ENCODE data around the gene SYT9. TPM values are rescaled to one million over a fixed set of nuclear protein-coding genes. Genes with fewer than 3 reads are reported as not detected.

SYT9 gene
- total and polyA plus RNA-seq, 2 of the 4 experiments (the other 2 are of a cell fraction), result not detected

DNA sequence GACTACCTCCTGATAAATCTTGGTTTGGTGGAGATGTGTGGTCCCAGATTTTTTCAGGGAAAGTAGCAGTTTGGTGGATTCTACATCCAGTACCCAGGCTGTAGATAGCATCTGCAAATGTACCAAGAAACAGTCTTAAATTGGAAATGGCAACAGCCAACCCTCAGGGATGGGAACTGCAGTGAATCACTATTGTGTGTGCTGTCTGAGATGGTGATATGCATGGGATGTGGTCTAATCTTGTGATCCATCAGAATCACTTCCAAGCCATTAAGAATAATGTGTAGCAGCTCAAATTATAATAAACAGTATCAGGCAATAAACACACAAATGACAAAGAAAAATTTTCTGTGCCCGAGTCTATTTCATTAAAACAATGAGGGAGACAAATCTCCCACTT lies 237.0 kb downstream of the SYT9 start:
- ChIA-PET POLR2A (ENCODE audit: unreplicated experiment) (no interaction called here), CTCF (no interaction called here)
- no peak overlapping the region for H3K14ac ChIP-seq (replicated peaks; ENCODE audit: low read depth, low read length)
- no peak overlapping the region for H2AK5ac ChIP-seq (ENCODE audit: low read depth, low read length)
- ATAC-seq (ENCODE audit: low read depth), result no peak
- H3K23ac ChIP-seq (ENCODE audit: low read depth, low read length), result no peak overlapping the region
- in situ Hi-C loops (cut with MboI; ENCODE audit: low sequenced_read_pairs), result no loop called here
- no peak overlapping the region for H2BK15ac ChIP-seq (ENCODE audit: low read depth, low read length)
- no peak overlapping the region for H3K27ac ChIP-seq (ENCODE audit: insufficient read depth, low read length)
- no peaks in the 10 kb centered on the region for H3K9me3 ChIP-seq (ENCODE audit: control insufficient read depth, insufficient read depth, low read length)
- H2AK9ac ChIP-seq (replicated peaks; ENCODE audit: low read depth, low read length, poor library complexity), result no peak overlapping the region
- dilution Hi-C loops (cut with HindIII; ENCODE audit: low sequenced_read_pairs, unreplicated experiment), result no loop called here
- no peaks in the 10 kb centered on the region for H3K9me1 ChIP-seq (ENCODE audit: insufficient read depth, low read length)
- no peaks in the 10 kb centered on the region for H4K20me1 ChIP-seq (ENCODE audit: insufficient read depth, low read length)
- peaks cover 3% of the 10 kb centered on the region; the same call in 1 of the 2 replicates for H3K27me3 ChIP-seq (ENCODE audit: control insufficient read depth, insufficient read depth, low read length)
- BruUV-seq (replicated peaks), result no TSS peak
- H3K18ac ChIP-seq (ENCODE audit: low read depth, low read length), result no peak overlapping the region
- H3K4me3 ChIP-seq (ENCODE audit: insufficient read depth, low read depth, low read length), result no peak overlapping the region
- H2AFZ ChIP-seq (replicated peaks; ENCODE audit: low read length, poor library complexity), result no peak overlapping the region
- H3K4ac ChIP-seq (ENCODE audit: low read depth, low read length), result no peak overlapping the region
- no peak overlapping the region for H2BK20ac ChIP-seq (ENCODE audit: low read depth, low read length)
- H2BK120ac ChIP-seq (ENCODE audit: low read depth, low read length), result no peak overlapping the region
- H3K36me3 ChIP-seq (ENCODE audit: control insufficient read depth, insufficient read depth, low read length), result no peaks in the 10 kb centered on the region
- WGBS, 2 experiments (ENCODE audit: extremely low coverage in 2 of 2, insufficient read length in 1 of 2), result no CpG with 5 or more reads among the region's 1 CpG
- no peaks in the 10 kb centered on the region for H3K4me1 ChIP-seq (ENCODE audit: control insufficient read depth, insufficient read depth, low read length)
- H4K5ac ChIP-seq (ENCODE audit: low read depth, low read length), result no peak overlapping the region
- no peak overlapping the region for H4K91ac ChIP-seq (ENCODE audit: insufficient read depth, low read depth, low read length)
- intact Hi-C loops (cut with micrococcal nuclease), result no loop called here
- H3K56ac ChIP-seq (ENCODE audit: extremely low read depth, insufficient read depth, low read length), result no peak overlapping the region
- H2BK5ac ChIP-seq (ENCODE audit: low read depth, low read length, poor library complexity, severe bottlenecking), result no peak overlapping the region
- no peaks in the 10 kb centered on the region for H3K79me1 ChIP-seq (ENCODE audit: low read depth in 1 of 2, low read length in 2 of 2)
- TF ChIP-seq MXI1 (IDR thresholded peaks at IDR 0.05; ENCODE audit: borderline replicate concordance, low read depth, low read length) (no peak), FOS (IDR thresholded peaks at IDR 0.05; ENCODE audit: low read depth, low read length) (no peak), RFX5 (IDR thresholded peaks at IDR 0.05; ENCODE audit: low read depth, low read length) (no peak), MAFK (IDR thresholded peaks at IDR 0.05; ENCODE audit: low read depth, low read length) (no peak), CHD1 (IDR thresholded peaks at IDR 0.05; ENCODE audit: low read depth, low read length) (no peak), NFE2L2 (IDR thresholded peaks at IDR 0.05; ENCODE audit: low read depth, low read length) (no peak), MAZ (IDR thresholded peaks at IDR 0.05; ENCODE audit: borderline replicate concordance, low read depth, low read length) (no peak), POLR2A (IDR thresholded peaks at IDR 0.05; ENCODE audit: low read depth, low read length) (no peak), RAD21 (IDR thresholded peaks at IDR 0.05; ENCODE audit: low read length) (no peak), SMC3 (IDR thresholded peaks at IDR 0.05; ENCODE audit: low read depth, low read length) (no peak), RCOR1 (IDR thresholded peaks at IDR 0.05; ENCODE audit: insufficient replicate concordance, low read length) (no peak), BHLHE40 (IDR thresholded peaks at IDR 0.05; ENCODE audit: low read depth, low read length) (no peak), CEBPB (IDR thresholded peaks at IDR 0.05; ENCODE audit: low read depth, low read length) (no peak)
- TF ChIP-seq, protein P1, sequence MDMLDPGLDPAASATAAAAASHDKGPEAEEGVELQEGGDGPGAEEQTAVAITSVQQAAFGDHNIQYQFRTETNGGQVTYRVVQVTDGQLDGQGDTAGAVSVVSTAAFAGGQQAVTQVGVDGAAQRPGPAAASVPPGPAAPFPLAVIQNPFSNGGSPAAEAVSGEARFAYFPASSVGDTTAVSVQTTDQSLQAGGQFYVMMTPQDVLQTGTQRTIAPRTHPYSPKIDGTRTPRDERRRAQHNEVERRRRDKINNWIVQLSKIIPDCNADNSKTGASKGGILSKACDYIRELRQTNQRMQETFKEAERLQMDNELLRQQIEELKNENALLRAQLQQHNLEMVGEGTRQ (IDR thresholded peaks at IDR 0.05; ENCODE audit: low read depth, low read length), result no peak
- TF ChIP-seq, protein P2, sequence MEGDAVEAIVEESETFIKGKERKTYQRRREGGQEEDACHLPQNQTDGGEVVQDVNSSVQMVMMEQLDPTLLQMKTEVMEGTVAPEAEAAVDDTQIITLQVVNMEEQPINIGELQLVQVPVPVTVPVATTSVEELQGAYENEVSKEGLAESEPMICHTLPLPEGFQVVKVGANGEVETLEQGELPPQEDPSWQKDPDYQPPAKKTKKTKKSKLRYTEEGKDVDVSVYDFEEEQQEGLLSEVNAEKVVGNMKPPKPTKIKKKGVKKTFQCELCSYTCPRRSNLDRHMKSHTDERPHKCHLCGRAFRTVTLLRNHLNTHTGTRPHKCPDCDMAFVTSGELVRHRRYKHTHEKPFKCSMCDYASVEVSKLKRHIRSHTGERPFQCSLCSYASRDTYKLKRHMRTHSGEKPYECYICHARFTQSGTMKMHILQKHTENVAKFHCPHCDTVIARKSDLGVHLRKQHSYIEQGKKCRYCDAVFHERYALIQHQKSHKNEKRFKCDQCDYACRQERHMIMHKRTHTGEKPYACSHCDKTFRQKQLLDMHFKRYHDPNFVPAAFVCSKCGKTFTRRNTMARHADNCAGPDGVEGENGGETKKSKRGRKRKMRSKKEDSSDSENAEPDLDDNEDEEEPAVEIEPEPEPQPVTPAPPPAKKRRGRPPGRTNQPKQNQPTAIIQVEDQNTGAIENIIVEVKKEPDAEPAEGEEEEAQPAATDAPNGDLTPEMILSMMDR (conservative IDR thresholded peaks at IDR 0.05; ENCODE audit: low read depth, low read length), result no peak
- TF ChIP-seq, protein P3, sequence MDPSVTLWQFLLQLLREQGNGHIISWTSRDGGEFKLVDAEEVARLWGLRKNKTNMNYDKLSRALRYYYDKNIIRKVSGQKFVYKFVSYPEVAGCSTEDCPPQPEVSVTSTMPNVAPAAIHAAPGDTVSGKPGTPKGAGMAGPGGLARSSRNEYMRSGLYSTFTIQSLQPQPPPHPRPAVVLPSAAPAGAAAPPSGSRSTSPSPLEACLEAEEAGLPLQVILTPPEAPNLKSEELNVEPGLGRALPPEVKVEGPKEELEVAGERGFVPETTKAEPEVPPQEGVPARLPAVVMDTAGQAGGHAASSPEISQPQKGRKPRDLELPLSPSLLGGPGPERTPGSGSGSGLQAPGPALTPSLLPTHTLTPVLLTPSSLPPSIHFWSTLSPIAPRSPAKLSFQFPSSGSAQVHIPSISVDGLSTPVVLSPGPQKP (IDR thresholded peaks at IDR 0.05; ENCODE audit: borderline replicate concordance, low read depth, low read length), result no peak
- no peak overlapping the region for H3K4me2 ChIP-seq (ENCODE audit: low read depth, low read length)
- H3K9ac ChIP-seq (ENCODE audit: low read depth, low read length), result no peak overlapping the region
- no peak for DNase-seq
- H4K8ac ChIP-seq (ENCODE audit: low read depth in 2 of 2, low read length in 2 of 2), result no peak overlapping the region
